OCI-LY1 (cell line): ENCODE results near the gene CEP128.

Experiments used
- H2AFZ ChIP-seq: fragments of 200-600 bp; sonication (generic), shearing (Covaris generic); 2 replicates; pipeline ENCODE4 v1.6.0; 2014; ENCODE audit warnings: antibody characterized with exemption, mild to moderate bottlenecking, low read length
- H3F3A ChIP-seq: fragments of 200-600 bp; sonication (generic), shearing (Covaris generic); 2 replicates; pipeline ENCODE4 v1.6.0; 2014; ENCODE audit warnings: mild to moderate bottlenecking, antibody characterized with exemption, low read length, moderate library complexity; ENCODE audit not compliant: insufficient read depth
- H3K27ac ChIP-seq: fragments of 200-600 bp; sonication (generic); 2 replicates; pipeline ENCODE4 v1.5.1; 2014; ENCODE audit warnings: low read length, mixed run types, mild to moderate bottlenecking, low read depth; ENCODE audit not compliant: poor library complexity, severe bottlenecking
- H3K27me3 ChIP-seq: fragments of 200-600 bp; sonication (generic); 2 replicates; pipeline ENCODE4 v1.6.0; 2014; ENCODE audit warnings: antibody characterized with exemption, mild to moderate bottlenecking, low read length, moderate library complexity; ENCODE audit not compliant: insufficient read depth
- H3K36me3 ChIP-seq: fragments of 200-600 bp; sonication (generic); 2 replicates; pipeline ENCODE4 v1.6.1; 2014; ENCODE audit warnings: mild to moderate bottlenecking, antibody characterized with exemption, low read length, moderate library complexity, mixed read lengths; ENCODE audit not compliant: insufficient read depth
- H3K4me1 ChIP-seq: fragments of 200-600 bp; sonication (generic); 2 replicates; pipeline ENCODE4 v1.5.1; 2014; ENCODE audit warnings: mild to moderate bottlenecking, low read length, moderate library complexity; ENCODE audit not compliant: insufficient read depth, severe bottlenecking
- H3K4me2 ChIP-seq: fragments of 200-600 bp; sonication (generic), shearing (Covaris generic); 2 replicates; pipeline ENCODE4 v1.6.1; 2014; ENCODE audit warnings: low read length
- H3K4me3 ChIP-seq: fragments of 200-600 bp; sonication (generic); 2 replicates; pipeline ENCODE4 v1.5.1; 2014; ENCODE audit warnings: low read length, low read depth, mild to moderate bottlenecking, mixed read lengths; ENCODE audit not compliant: poor library complexity, severe bottlenecking
- H3K79me2 ChIP-seq: fragments of 200-600 bp; shearing (Covaris generic); 2 replicates; pipeline ENCODE4 v1.6.1; 2016; ENCODE audit warnings: mixed run types, low read length, mixed read lengths; ENCODE audit not compliant: insufficient read depth
- H3K9ac ChIP-seq: fragments of 200-600 bp; sonication (generic), shearing (Covaris generic); 2 replicates; pipeline ENCODE4 v1.6.1; 2014; ENCODE audit warnings: mild to moderate bottlenecking, low read length, mixed read lengths
- H3K9me2 ChIP-seq: fragments of 200-600 bp; sonication (generic), shearing (Covaris generic); 2 replicates; pipeline ENCODE4 v1.6.1; 2014; ENCODE audit warnings: low read depth, mild to moderate bottlenecking, low read length, mixed read lengths
- H3K9me3 ChIP-seq: fragments of 200-600 bp; shearing (Covaris generic); 2 replicates; pipeline ENCODE4 v1.6.1; 2014; ENCODE audit warnings: low read length, mixed read lengths
- H4K20me1 ChIP-seq: fragments of 200-600 bp; sonication (generic), shearing (Covaris generic); 2 replicates; pipeline ENCODE4 v1.6.0; 2016; ENCODE audit warnings: mild to moderate bottlenecking, low read length; ENCODE audit not compliant: insufficient read depth
- EZH2 ChIP-seq: fragments of 200-600 bp; sonication (generic), shearing (Covaris generic); IDR thresholded peaks from 2 replicates; pipeline ENCODE4 v1.8.0; 2017; ENCODE audit warnings: borderline replicate concordance, mixed run types, mild to moderate bottlenecking, antibody characterized with exemption, low read length, moderate library complexity, mixed read lengths
- TF ChIP-seq, protein P1 (sequence below): fragments of 200-600 bp; sonication (generic), shearing (Covaris generic); IDR thresholded peaks from 2 replicates; pipeline ENCODE4 v1.5.1; 2017; ENCODE audit warnings: mild to moderate bottlenecking, antibody characterized with exemption, low read length, moderate library complexity, mixed read lengths

Gene CEP128

DNA sequence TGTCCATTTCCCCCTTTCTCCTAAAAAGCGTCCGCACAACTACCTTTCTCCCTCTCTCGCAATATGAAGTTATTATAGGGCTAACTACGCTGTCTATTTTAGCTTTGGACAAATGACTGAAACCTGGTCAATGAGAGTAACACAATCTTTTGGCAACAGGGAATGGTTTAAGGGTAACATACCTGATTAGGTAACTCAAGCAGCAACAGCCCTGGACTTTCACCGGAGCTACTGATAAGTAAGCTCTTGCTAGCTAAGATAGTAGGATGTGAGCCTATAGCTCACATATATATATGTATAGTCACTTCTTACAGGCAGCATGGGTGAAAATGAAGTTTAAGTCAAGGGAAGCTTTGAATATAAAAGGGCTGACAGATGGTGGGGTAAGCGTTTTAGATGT, 313.0 kb downstream of the CEP128 start:
- TF ChIP-seq, protein P1, sequence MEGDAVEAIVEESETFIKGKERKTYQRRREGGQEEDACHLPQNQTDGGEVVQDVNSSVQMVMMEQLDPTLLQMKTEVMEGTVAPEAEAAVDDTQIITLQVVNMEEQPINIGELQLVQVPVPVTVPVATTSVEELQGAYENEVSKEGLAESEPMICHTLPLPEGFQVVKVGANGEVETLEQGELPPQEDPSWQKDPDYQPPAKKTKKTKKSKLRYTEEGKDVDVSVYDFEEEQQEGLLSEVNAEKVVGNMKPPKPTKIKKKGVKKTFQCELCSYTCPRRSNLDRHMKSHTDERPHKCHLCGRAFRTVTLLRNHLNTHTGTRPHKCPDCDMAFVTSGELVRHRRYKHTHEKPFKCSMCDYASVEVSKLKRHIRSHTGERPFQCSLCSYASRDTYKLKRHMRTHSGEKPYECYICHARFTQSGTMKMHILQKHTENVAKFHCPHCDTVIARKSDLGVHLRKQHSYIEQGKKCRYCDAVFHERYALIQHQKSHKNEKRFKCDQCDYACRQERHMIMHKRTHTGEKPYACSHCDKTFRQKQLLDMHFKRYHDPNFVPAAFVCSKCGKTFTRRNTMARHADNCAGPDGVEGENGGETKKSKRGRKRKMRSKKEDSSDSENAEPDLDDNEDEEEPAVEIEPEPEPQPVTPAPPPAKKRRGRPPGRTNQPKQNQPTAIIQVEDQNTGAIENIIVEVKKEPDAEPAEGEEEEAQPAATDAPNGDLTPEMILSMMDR, result no peak
- TF ChIP-seq EZH2, result no peak
- H3K4me1 ChIP-seq, result no peaks in the 10 kb centered on the region
- H3K4me3 ChIP-seq, result no peak overlapping the region
- no peaks in the 10 kb centered on the region for H3K9me3 ChIP-seq
- H3K27me3 ChIP-seq, result no peaks in the 10 kb centered on the region
- H4K20me1 ChIP-seq, result no peaks in the 10 kb centered on the region
- H3K79me2 ChIP-seq, result no peaks in the 10 kb centered on the region
- H3K9me2 ChIP-seq, result no peaks in the 10 kb centered on the region
- H3K9ac ChIP-seq, result no peak overlapping the region
- no peak overlapping the region for H2AFZ ChIP-seq
- no peak overlapping the region for H3K4me2 ChIP-seq
- H3K27ac ChIP-seq, result no peak overlapping the region
- no peaks in the 10 kb centered on the region for H3F3A ChIP-seq
- no peaks in the 10 kb centered on the region for H3K36me3 ChIP-seq

DNA sequence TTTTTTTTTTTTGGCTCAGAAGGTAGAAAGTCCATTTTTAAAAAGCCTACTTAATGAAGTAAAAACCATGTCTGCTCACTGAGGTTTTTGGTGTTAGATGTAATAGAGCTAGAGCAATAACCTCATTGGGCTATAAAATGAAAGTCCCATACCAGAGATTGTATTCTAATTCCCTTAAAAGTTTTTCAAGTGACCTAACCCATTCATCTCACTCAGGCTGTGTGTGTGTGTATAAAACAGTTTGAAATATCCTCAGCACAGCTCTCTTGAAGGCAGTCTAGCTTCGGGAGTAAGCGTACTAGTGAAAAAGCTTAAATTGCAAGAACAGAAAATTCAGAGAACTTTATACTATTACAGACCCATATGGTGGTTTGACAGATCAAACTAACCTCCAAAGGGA, 313.8 kb downstream of the CEP128 start:
- H3K27ac ChIP-seq, result no peak overlapping the region
- no peaks in the 10 kb centered on the region for H3F3A ChIP-seq
- no peaks in the 10 kb centered on the region for H3K9me3 ChIP-seq
- H3K36me3 ChIP-seq, result no peaks in the 10 kb centered on the region
- TF ChIP-seq, protein P1, result no peak
- H4K20me1 ChIP-seq, result no peaks in the 10 kb centered on the region
- no peak overlapping the region for H2AFZ ChIP-seq
- no peak overlapping the region for H3K9ac ChIP-seq
- H3K4me3 ChIP-seq, result no peak overlapping the region
- no peaks in the 10 kb centered on the region for H3K27me3 ChIP-seq
- H3K4me1 ChIP-seq, result no peaks in the 10 kb centered on the region
- no peak overlapping the region for H3K4me2 ChIP-seq
- no peaks in the 10 kb centered on the region for H3K79me2 ChIP-seq
- H3K9me2 ChIP-seq, result no peaks in the 10 kb centered on the region

DNA sequence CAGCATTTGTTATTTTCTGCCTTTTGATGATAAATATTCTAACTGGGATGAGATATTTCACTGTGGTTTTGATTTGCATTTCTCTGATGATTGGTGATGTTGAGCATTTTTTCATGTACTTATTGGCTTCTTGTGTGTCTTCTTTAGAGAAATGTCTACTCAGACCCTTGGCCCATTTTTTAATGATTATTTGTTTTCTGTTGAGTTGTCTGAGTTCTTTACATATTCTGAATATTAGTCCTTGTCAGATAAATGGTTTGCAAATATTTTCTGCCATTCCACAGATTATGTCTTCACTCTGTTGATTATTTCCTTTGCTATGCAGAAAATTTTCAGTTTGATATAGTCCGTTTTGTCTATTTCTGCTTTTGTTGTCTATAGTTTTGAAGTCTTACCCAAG, 317.0 kb downstream of the CEP128 start:
- Histone ChIP-seq H3K27ac (no peak overlapping the region), H4K20me1 (no peaks in the 10 kb centered on the region), H3K9me3 (no peaks in the 10 kb centered on the region), H3K4me3 (no peak overlapping the region), H2AFZ (no peak overlapping the region), H3K9me2 (no peaks in the 10 kb centered on the region), H3K4me1 (no peaks in the 10 kb centered on the region), H3K27me3 (no peaks in the 10 kb centered on the region), H3F3A (no peaks in the 10 kb centered on the region), H3K9ac (no peak overlapping the region), H3K4me2 (no peak overlapping the region), H3K36me3 (no peaks in the 10 kb centered on the region), H3K79me2 (no peaks in the 10 kb centered on the region)
- TF ChIP-seq EZH2, result no peak
- TF ChIP-seq, protein P1, result no peak
